Stimulated activated CD8-positive, alpha-beta memory T cell treated with anti-CD3 and anti-CD28 coated beads, Interleukin-15, amount 100 ng/mL, for 24 hours (primary cell): ENCODE results near the gene ERC1.
A peak's percentile ranks its signal among the peaks of the same experiment; 100 is the strongest.

ENCODE experiments used
- DNase-seq: peaks from one replicate; pipeline ENCODE4 v3.0.0-alpha.2; 2020; ENCODE audit warnings: low read depth

Gene ERC1

GRCh38 chr12:1518591-1519516, 527.8 kb downstream of the ERC1 start:
- DNase-seq: no peak

GRCh38 chr12:1519642-1520041, 528.6 kb downstream of the ERC1 start:
- DNase-seq: no peak

- no peak for DNase-seq
Measured at GRCh38 chr12:1523046-1523445, 532.0 kb downstream of the ERC1 start.

- DNase-seq: no peak
Measured at GRCh38 chr12:1523558-1524050, 532.6 kb downstream of the ERC1 start.

- DNase-seq: no peak
Measured at GRCh38 chr12:1525858-1526257, 534.8 kb downstream of the ERC1 start.

GRCh38 chr12:1527789-1528188, 536.8 kb downstream of the ERC1 start:
- no peak for DNase-seq

- no peak for DNase-seq
Measured at GRCh38 chr12:1528791-1529190, 537.8 kb downstream of the ERC1 start.

GRCh38 chr12:1529228-1529861, 538.3 kb downstream of the ERC1 start:
- DNase-seq: no peak

GRCh38 chr12:1529862-1530591, 539.0 kb downstream of the ERC1 start:
- no peak for DNase-seq

- DNase-seq: no peak
Measured at GRCh38 chr12:1530592-1531152, 539.6 kb downstream of the ERC1 start.

- DNase-seq: no peak
Measured at GRCh38 chr12:1531153-1531653, 540.2 kb downstream of the ERC1 start.

- no peak for DNase-seq
Measured at GRCh38 chr12:1531654-1532374, 540.8 kb downstream of the ERC1 start.

- DNase-seq: no peak
Measured at GRCh38 chr12:1532375-1533165, 541.5 kb downstream of the ERC1 start.

- DNase-seq: no peak
Measured at GRCh38 chr12:1533205-1533601, 542.2 kb downstream of the ERC1 start.

GRCh38 chr12:1533602-1534304, 542.7 kb downstream of the ERC1 start:
- DNase-seq: peak; percentile 11

- no peak for DNase-seq
Measured at GRCh38 chr12:1534748-1535147, 543.7 kb downstream of the ERC1 start.

GRCh38 chr12:1536817-1537216, 545.8 kb downstream of the ERC1 start:
- DNase-seq: no peak

GRCh38 chr12:1539135-1539534, 548.1 kb downstream of the ERC1 start:
- no peak for DNase-seq

- DNase-seq: no peak
Measured at GRCh38 chr12:1540690-1541089, 549.7 kb downstream of the ERC1 start.

GRCh38 chr12:1542599-1542998, 551.6 kb downstream of the ERC1 start:
- no peak for DNase-seq
